Measurements from ENCODE around the gene DPH3. TPM values are rescaled to one million over a fixed set of nuclear protein-coding genes. Genes with fewer than 3 reads are reported as not detected.

DPH3 gene
- total RNA-seq, 1 donor from 2014 or later = 30.2 TPM

DNA sequence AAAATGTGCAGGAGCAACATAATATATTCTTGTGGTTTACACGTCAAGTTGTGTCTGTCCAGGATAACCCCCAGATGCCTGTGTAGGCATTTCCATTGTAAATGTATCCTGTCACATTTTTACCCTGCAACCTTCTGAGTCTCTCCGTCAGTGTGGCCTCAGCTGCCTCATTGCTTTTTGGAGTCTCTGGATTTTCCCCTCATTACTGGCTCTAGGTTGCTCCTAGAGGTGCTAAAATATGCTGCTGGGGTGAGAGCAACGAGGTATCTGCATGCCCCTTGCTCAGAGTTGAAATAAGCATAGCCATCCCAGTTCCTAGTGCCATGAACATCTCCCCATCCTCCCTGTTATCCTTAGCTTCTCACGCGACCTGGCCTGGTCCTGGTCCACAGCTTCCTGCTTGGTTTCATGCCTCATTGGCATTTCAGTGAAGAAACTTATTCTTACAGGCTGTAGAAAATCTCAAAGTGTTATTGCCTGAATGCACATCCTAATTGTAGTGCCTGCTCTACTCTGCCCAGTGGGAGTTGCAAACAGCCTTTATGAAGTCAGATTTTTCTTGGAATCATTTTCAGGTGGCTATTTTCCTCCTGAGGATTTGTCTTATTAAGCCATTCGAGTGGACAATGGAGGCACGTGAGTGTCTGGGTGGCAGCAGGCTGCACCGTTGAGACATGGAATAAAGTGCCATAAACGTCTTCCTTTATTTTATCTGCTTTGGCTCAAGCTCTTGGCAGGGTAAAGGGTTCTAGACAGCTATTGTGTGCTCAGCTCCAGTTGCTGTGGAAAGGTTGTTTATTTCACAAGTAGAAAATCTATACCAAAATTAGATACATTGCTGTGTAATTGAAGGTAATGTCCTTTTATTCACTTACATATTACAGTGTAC is 33.5 kb upstream of the DPH3 start:
- peaks cover 51% of the 10 kb centered on the region for H3K36me3 Mint-ChIP-seq

DNA sequence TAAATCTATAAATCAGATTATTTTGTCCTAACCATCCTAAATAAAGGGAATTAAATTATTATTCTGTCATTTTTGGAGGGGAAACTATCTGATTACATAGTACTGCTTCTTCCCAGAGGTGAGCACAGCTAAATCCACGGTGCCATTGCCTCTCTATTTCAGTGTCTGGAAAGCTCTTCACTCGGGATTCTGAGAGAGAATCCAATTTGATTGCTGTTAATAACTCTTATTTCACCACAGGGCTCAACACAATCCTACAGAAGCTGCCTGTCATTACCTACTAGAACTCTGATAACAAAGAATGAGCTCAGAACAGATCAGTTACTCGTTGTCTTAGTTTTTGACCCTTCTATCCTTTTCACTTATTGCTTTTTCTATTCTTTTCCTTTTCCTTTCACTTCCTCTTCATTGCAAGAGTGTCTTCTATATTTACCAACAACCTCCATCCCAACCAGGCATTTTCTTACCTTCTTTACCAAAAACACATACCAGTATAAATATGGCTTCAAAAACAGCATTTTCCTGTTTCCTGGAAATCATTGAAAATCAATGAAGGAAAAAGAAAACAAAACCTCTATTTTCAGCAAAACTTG is 30.7 kb upstream of the DPH3 start:
- Mint-ChIP-seq H3K4me1 (ENCODE audit: unreplicated experiment) (no peaks in the 10 kb centered on the region), H3K4me3 (no peak overlapping the region), H3K36me3 (peaks cover 52% of the 10 kb centered on the region), H3K27ac (no peak overlapping the region), H3K9me3 (no peaks in the 10 kb centered on the region), H3K27me3 (no peaks in the 10 kb centered on the region)
- no peak for DNase-seq (ENCODE audit: extremely low spot score, unreplicated experiment)
- TF ChIP-seq, protein P1, sequence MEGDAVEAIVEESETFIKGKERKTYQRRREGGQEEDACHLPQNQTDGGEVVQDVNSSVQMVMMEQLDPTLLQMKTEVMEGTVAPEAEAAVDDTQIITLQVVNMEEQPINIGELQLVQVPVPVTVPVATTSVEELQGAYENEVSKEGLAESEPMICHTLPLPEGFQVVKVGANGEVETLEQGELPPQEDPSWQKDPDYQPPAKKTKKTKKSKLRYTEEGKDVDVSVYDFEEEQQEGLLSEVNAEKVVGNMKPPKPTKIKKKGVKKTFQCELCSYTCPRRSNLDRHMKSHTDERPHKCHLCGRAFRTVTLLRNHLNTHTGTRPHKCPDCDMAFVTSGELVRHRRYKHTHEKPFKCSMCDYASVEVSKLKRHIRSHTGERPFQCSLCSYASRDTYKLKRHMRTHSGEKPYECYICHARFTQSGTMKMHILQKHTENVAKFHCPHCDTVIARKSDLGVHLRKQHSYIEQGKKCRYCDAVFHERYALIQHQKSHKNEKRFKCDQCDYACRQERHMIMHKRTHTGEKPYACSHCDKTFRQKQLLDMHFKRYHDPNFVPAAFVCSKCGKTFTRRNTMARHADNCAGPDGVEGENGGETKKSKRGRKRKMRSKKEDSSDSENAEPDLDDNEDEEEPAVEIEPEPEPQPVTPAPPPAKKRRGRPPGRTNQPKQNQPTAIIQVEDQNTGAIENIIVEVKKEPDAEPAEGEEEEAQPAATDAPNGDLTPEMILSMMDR (conservative IDR thresholded peaks at IDR 0.05) = no peak

More for the DNA sequence above, 33.5 kb upstream of the DPH3 start:
- TF ChIP-seq, protein P1 (conservative IDR thresholded peaks at IDR 0.05) = no peak
- no peak overlapping the region for H3K27ac Mint-ChIP-seq
- H3K4me1 Mint-ChIP-seq (ENCODE audit: unreplicated experiment) = peaks cover 12% of the 10 kb centered on the region
- no peak for DNase-seq (ENCODE audit: extremely low spot score, unreplicated experiment)
- no peaks in the 10 kb centered on the region for H3K9me3 Mint-ChIP-seq
- H3K4me3 Mint-ChIP-seq = no peak overlapping the region
- no peaks in the 10 kb centered on the region for H3K27me3 Mint-ChIP-seq

GRCh38 chr3:16294844-16295243 is 30.1 kb upstream of the DPH3 start:
- no peak for DNase-seq (ENCODE audit: extremely low spot score, unreplicated experiment)
- no peak overlapping the region for H3K4me3 Mint-ChIP-seq
- H3K9me3 Mint-ChIP-seq = no peaks in the 10 kb centered on the region
- peaks cover 52% of the 10 kb centered on the region for H3K36me3 Mint-ChIP-seq
- H3K4me1 Mint-ChIP-seq (ENCODE audit: unreplicated experiment) = no peaks in the 10 kb centered on the region
- TF ChIP-seq, protein P1 (conservative IDR thresholded peaks at IDR 0.05) = no peak
- no peak overlapping the region for H3K27ac Mint-ChIP-seq
- H3K27me3 Mint-ChIP-seq = no peaks in the 10 kb centered on the region

DNA sequence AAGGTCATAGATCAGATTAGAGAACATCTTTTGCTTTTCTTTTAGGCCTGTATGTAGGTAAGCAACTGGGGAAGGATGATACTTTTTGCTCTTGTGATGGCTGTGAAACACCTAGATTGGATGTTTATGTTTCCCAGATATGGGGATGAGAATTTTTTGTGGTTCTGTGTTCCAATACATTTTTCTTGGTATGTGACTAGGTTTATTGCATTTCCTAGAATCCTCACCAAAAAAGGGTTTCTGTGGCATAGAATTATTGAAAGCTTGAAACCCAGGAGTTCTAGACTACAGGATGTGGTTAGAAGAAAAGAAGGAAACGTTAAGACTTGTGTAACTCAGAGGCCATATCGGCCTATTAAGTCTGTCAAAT is 26.1 kb upstream of the DPH3 start:
- no peak overlapping the region for H3K4me3 Mint-ChIP-seq
- peaks cover 28% of the 10 kb centered on the region for H3K36me3 Mint-ChIP-seq
- no peak for DNase-seq (ENCODE audit: extremely low spot score, unreplicated experiment)
- H3K27me3 Mint-ChIP-seq = no peaks in the 10 kb centered on the region
- H3K4me1 Mint-ChIP-seq (ENCODE audit: unreplicated experiment) = no peaks in the 10 kb centered on the region
- H3K9me3 Mint-ChIP-seq = no peaks in the 10 kb centered on the region
- H3K27ac Mint-ChIP-seq = no peak overlapping the region
- TF ChIP-seq, protein P1 (conservative IDR thresholded peaks at IDR 0.05) = no peak

DNA sequence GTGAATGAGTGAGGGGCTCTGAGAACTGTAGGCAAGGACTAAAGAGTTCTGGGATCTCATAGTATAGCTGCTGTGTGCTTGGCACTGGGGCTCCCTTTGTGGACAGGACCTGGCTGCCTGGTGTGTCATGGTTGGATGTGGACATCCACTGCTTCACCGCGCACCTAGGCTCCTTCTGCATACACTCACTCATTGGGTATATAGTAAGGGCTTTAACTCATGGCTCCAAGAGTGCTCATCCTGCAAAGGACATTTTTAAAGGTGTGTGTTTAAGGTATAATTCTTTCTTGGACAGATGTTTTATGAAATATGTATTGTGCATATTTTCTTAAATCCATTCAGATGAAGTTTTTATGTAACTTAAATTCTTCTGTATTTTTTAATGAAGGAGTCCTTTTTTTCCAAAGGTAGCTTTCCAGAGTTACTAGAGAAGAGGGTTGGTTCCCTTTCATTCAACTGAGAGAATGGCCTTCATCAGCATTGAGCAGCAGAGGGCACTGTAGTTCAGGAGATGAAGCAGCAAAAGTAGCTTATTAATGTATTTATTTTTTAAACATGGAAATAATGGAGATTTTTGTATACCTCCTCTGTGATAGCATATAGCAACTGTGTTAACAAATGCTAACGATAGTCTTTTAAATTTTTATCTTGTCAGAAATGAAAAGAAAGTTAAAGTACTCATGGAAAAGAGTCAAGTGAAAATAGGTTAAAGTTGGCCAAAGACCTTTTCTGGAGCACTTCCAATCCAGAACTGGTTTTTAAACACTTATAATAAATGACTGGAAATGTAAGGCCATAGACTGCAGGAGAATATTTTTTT is 25.5 kb upstream of the DPH3 start:
- no peaks in the 10 kb centered on the region for H3K9me3 Mint-ChIP-seq
- H3K4me3 Mint-ChIP-seq = no peak overlapping the region
- no peaks in the 10 kb centered on the region for H3K27me3 Mint-ChIP-seq
- H3K4me1 Mint-ChIP-seq (ENCODE audit: unreplicated experiment) = no peaks in the 10 kb centered on the region
- no peak overlapping the region for H3K27ac Mint-ChIP-seq
- TF ChIP-seq, protein P1 (conservative IDR thresholded peaks at IDR 0.05) = peak; percentile 93
- H3K36me3 Mint-ChIP-seq = peaks cover 22% of the 10 kb centered on the region
- no peak for DNase-seq (ENCODE audit: extremely low spot score, unreplicated experiment)

Measured in type B pancreatic cell (in vitro differentiated cells).